ENCODE results near the gene LHPP. TPM values are rescaled to one million over a fixed set of nuclear protein-coding genes. Genes with fewer than 3 reads are reported as not detected.

The LHPP gene
- total RNA-seq, 2 experiments from 2014 or later = 15.3 to 19.6 TPM

GRCh38 chr10:124484031-124484430 is 22.4 kb downstream of the LHPP start:
- ChIA-PET CTCF (no interaction called here), POLR2A (no interaction called here)
- H3K9me3 Mint-ChIP-seq = no peaks in the 10 kb centered on the region
- H3K27me3 Mint-ChIP-seq = no peaks in the 10 kb centered on the region
- H3K27ac ChIP-seq (ENCODE audit: low read depth in 1 of 2, low read length in 2 of 2) = no peak overlapping the region
- no peaks in the 10 kb centered on the region for H3K27me3 ChIP-seq (ENCODE audit: control insufficient read depth in 1 of 2, insufficient read depth in 2 of 2, low read length in 2 of 2)
- intact Hi-C loops (cut with DNase I, micrococcal nuclease) = no loop called here
- peaks cover 40% of the 10 kb centered on the region for H3K36me3 Mint-ChIP-seq (ENCODE audit: low read depth)
- peaks cover 6% of the 10 kb centered on the region for H3K36me3 ChIP-seq (ENCODE audit: insufficient read depth, low read length)
- peaks cover 0 to 3% of the 10 kb centered on the region in 2 experiments for H3K9me3 ChIP-seq (ENCODE audit: control insufficient read depth in 1 of 2, insufficient read depth in 1 of 2, low read length in 2 of 2)
- ATAC-seq (ENCODE audit: poor library complexity) = no peak
- no peak for DNase-seq
- TF ChIP-seq, protein P1, sequence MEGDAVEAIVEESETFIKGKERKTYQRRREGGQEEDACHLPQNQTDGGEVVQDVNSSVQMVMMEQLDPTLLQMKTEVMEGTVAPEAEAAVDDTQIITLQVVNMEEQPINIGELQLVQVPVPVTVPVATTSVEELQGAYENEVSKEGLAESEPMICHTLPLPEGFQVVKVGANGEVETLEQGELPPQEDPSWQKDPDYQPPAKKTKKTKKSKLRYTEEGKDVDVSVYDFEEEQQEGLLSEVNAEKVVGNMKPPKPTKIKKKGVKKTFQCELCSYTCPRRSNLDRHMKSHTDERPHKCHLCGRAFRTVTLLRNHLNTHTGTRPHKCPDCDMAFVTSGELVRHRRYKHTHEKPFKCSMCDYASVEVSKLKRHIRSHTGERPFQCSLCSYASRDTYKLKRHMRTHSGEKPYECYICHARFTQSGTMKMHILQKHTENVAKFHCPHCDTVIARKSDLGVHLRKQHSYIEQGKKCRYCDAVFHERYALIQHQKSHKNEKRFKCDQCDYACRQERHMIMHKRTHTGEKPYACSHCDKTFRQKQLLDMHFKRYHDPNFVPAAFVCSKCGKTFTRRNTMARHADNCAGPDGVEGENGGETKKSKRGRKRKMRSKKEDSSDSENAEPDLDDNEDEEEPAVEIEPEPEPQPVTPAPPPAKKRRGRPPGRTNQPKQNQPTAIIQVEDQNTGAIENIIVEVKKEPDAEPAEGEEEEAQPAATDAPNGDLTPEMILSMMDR (IDR thresholded peaks at IDR 0.05) = no peak
- H3K4me1 Mint-ChIP-seq (ENCODE audit: low read depth) = no peaks in the 10 kb centered on the region
- H3K4me1 ChIP-seq (ENCODE audit: insufficient read depth, low read length) = no peaks in the 10 kb centered on the region
- no peak overlapping the region for H3K4me3 ChIP-seq (ENCODE audit: low read length)
- no peak overlapping the region for H3K27ac Mint-ChIP-seq
- no peak overlapping the region for H3K4me3 Mint-ChIP-seq

GRCh38 chr10:124484661-124485060 is 23.0 kb downstream of the LHPP start:
- no peak for ATAC-seq (ENCODE audit: poor library complexity)
- CTCF ChIA-PET = no interaction called here

GRCh38 chr10:124486635-124487034 is 25.0 kb downstream of the LHPP start:
- ATAC-seq (ENCODE audit: poor library complexity) (no peak), DNase-seq (no peak)
- no peaks in the 10 kb centered on the region for H3K9me3 Mint-ChIP-seq
- peaks cover 12% of the 10 kb centered on the region for H3K36me3 ChIP-seq (ENCODE audit: insufficient read depth, low read length)
- peaks cover 0 to 3% of the 10 kb centered on the region in 2 experiments for H3K9me3 ChIP-seq (ENCODE audit: control insufficient read depth in 1 of 2, insufficient read depth in 1 of 2, low read length in 2 of 2)
- H3K27me3 Mint-ChIP-seq = no peaks in the 10 kb centered on the region
- no peak overlapping the region for H3K27ac ChIP-seq (ENCODE audit: low read depth in 1 of 2, low read length in 2 of 2)
- no peak overlapping the region for H3K27ac Mint-ChIP-seq
- CTCF ChIA-PET = interaction anchor here (0.6 kb wide), 1 partner anchor 41 kb away, joined by 3 read pairs; no protein-coding TSS in a partner anchor
- H3K4me1 ChIP-seq (ENCODE audit: insufficient read depth, low read length) = no peaks in the 10 kb centered on the region
- H3K4me3 Mint-ChIP-seq = no peak overlapping the region
- intact Hi-C loops (cut with DNase I, micrococcal nuclease) = no loop called here
- TF ChIP-seq, protein P1 (IDR thresholded peaks at IDR 0.05) = no peak
- peaks cover 51% of the 10 kb centered on the region for H3K36me3 Mint-ChIP-seq (ENCODE audit: low read depth)
- POLR2A ChIA-PET = no interaction called here
- H3K4me1 Mint-ChIP-seq (ENCODE audit: low read depth) = no peaks in the 10 kb centered on the region
- H3K4me3 ChIP-seq (ENCODE audit: low read length) = no peak overlapping the region
- no peaks in the 10 kb centered on the region for H3K27me3 ChIP-seq (ENCODE audit: control insufficient read depth in 1 of 2, insufficient read depth in 2 of 2, low read length in 2 of 2)

More at GRCh38 chr10:124484661-124485060, 23.0 kb downstream of the LHPP start:
- Histone ChIP-seq H3K36me3 (ENCODE audit: insufficient read depth, low read length) (peaks cover 6% of the 10 kb centered on the region), H3K9me3 (ENCODE audit: control insufficient read depth in 1 of 2, insufficient read depth in 1 of 2, low read length in 2 of 2) (peaks cover 0 to 3% of the 10 kb centered on the region in 2 experiments), H3K27me3 (ENCODE audit: control insufficient read depth in 1 of 2, insufficient read depth in 2 of 2, low read length in 2 of 2) (no peaks in the 10 kb centered on the region), H3K4me1 (ENCODE audit: insufficient read depth, low read length) (no peaks in the 10 kb centered on the region), H3K27ac (ENCODE audit: low read depth in 1 of 2, low read length in 2 of 2) (no peak overlapping the region), H3K4me3 (ENCODE audit: low read length) (no peak overlapping the region)
- H3K9me3 Mint-ChIP-seq = no peaks in the 10 kb centered on the region
- H3K4me1 Mint-ChIP-seq (ENCODE audit: low read depth) = no peaks in the 10 kb centered on the region
- POLR2A ChIA-PET = interaction anchor here (0.6 kb wide), 1 partner anchor 23 kb away, joined by 5 read pairs; no protein-coding TSS in a partner anchor
- intact Hi-C loops (cut with DNase I, micrococcal nuclease) = no loop called here
- H3K27me3 Mint-ChIP-seq = no peaks in the 10 kb centered on the region
- H3K4me3 Mint-ChIP-seq = no peak overlapping the region
- H3K36me3 Mint-ChIP-seq (ENCODE audit: low read depth) = peaks cover 42% of the 10 kb centered on the region
- TF ChIP-seq, protein P1 (IDR thresholded peaks at IDR 0.05) = no peak
- no peak for DNase-seq
- H3K27ac Mint-ChIP-seq = no peak overlapping the region

Data from CD4-positive, alpha-beta T cell (primary cell).